Measurements from ENCODE around the gene RHCG.
A peak's percentile ranks its signal among the peaks of the same experiment; 100 is the strongest.
"Not testable (repeated sequence)": the region's sequence is repeated elsewhere in the genome, so short reads cannot be mapped to it uniquely, and the experiment has no call there.

RHCG gene

DNA sequence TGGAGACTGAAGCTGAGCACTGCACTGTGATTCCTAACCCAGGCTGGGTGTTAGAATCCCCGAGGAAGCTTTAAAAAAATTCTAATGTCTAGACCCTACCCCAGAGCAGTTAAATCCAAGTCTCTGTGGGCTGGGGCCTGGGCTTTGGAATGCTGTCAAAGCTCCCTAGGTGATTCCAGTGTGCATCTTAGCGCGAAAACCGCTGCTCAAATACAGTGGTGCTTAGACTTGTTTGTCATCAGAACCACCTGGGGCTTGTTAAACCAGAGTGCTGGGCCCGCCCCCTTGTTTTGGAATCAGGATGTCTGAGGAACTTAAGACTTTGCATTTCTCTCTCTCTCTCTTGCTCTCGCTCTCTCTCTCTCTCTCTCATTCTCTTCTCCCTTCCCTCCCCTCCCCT is 20.7 kb downstream of the RHCG start:
- Mint-ChIP-seq H3K9me3 (no peaks in the 10 kb centered on the region), H3K27me3 (peaks cover 25% of the 10 kb centered on the region), H3K27ac (no peak overlapping the region), H3K4me1 (ENCODE audit: low read depth) (no peaks in the 10 kb centered on the region), H3K4me3 (no peak overlapping the region), H3K36me3 (ENCODE audit: low read depth) (no peaks in the 10 kb centered on the region)
- no peak for DNase-seq

DNA sequence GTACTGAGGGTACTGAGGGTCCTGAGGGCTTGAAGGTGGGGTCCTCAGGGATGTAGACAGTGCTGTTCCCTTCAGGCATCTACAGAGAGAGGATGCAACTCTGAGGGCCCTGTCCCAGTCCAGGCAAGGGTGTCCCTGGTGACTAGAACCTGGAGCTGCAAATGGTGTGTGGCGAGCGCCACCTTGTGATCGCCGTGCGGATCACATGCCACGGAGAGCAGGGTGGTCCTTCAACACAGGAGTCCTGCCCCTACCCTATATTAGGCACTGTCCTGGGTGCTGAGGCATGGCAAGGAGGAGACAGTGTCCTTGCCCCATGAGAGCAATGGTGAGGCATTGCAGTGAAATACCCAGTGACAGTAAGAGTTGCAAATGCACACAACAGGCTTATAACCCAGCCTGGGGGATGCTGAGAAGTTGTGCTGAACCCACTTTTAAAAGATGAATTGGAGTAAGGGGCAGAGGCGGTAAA is 23.6 kb downstream of the RHCG start:
- Mint-ChIP-seq H3K9me3 (no peaks in the 10 kb centered on the region), H3K27me3 (peaks cover 26% of the 10 kb centered on the region), H3K27ac (no peak overlapping the region), H3K4me1 (ENCODE audit: low read depth) (no peaks in the 10 kb centered on the region), H3K36me3 (ENCODE audit: low read depth) (no peaks in the 10 kb centered on the region), H3K4me3 (no peak overlapping the region)
- peak; percentile 52 for DNase-seq

DNA sequence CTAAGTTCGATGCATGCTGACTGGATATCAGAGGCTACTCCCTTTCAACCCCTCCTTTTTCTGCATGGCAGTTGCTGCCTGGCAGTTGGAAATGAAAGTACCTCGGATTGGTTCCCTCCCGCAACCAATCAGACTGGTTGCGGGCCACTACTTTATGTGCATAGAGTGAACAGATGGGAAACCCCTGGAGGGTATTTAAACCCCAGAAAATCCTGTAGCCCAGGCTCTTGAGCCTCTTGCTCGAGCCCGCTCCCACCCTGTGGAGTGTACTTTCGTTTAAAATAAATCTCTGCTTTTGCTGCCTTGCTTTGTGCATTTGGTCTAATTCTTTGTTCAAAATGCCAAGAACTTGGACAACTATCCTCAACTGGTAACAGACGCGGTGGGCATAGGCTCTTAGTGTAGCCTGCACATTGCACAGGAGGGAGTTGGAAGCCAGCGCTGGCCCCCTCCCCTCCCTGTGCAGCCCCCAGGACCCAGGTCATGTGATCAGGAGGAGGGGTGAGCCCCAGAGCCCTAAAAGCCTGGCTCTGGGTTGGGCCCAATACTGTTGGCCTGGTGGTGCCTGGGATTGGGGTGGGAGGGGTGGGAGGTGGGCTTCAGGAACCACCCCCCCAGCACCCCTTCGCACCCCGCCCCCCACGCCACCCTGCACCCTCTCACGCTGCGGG is 26.8 kb downstream of the RHCG start:
- no peaks in the 10 kb centered on the region for H3K36me3 Mint-ChIP-seq (ENCODE audit: low read depth)
- H3K4me1 Mint-ChIP-seq (ENCODE audit: low read depth) = no peaks in the 10 kb centered on the region
- peaks cover 37% of the 10 kb centered on the region for H3K27me3 Mint-ChIP-seq
- no peak overlapping the region for H3K4me3 Mint-ChIP-seq
- DNase-seq = no peak
- no peaks in the 10 kb centered on the region for H3K9me3 Mint-ChIP-seq
- H3K27ac Mint-ChIP-seq = no peak overlapping the region

DNA sequence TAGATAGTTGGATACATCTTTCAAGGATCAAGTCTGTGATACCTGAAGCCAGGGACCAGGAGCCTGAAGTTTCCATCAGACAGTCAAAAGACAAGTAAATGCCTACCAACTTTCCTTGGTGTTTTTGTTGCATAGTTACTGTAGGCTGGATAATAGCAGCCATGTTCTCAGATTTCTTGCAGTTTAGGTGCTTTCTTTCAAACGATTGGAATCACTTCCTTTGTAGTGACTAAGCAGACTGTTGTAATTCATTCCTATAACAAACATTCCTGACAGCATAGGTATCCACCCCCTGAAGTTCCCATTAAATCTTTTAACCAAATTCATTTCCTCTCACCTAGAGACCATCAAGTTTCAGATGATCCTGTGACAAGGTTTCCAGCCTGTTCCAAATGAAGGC is 27.6 kb downstream of the RHCG start:
- H3K4me3 Mint-ChIP-seq = not testable (repeated sequence)

DNA sequence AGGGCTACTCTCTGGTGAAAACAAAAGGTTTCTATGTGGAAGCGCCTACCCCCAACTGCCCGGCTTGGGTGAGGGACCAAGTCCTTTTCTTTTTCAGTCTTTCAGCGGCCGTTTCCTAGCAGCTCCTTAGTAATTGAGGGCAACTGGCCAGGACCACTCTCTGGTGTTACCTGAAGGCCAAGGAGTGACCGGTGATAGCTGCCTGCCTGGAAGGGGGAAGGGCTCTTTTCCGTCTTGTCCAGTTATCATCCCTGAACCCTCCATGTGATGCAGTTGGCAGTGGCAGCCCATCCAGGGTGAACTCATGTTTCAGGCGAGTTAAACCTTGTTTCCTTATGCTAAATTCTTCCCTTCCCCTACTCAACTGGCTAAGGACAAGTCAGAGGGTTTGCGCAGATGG is 33.3 kb downstream of the RHCG start:
- Mint-ChIP-seq H3K27me3 (peaks cover 38% of the 10 kb centered on the region), H3K4me1 (ENCODE audit: low read depth) (no peaks in the 10 kb centered on the region), H3K27ac (no peak overlapping the region), H3K36me3 (ENCODE audit: low read depth) (no peaks in the 10 kb centered on the region), H3K9me3 (no peaks in the 10 kb centered on the region), H3K4me3 (no peak overlapping the region)
- no peak for DNase-seq

More for the DNA sequence above, 27.6 kb downstream of the RHCG start:
- peaks cover 37% of the 10 kb centered on the region for H3K27me3 Mint-ChIP-seq
- H3K4me1 Mint-ChIP-seq (ENCODE audit: low read depth); H3K36me3 Mint-ChIP-seq (ENCODE audit: low read depth); DNase-seq; H3K27ac Mint-ChIP-seq; H3K9me3 Mint-ChIP-seq: not testable (repeated sequence)

DNA sequence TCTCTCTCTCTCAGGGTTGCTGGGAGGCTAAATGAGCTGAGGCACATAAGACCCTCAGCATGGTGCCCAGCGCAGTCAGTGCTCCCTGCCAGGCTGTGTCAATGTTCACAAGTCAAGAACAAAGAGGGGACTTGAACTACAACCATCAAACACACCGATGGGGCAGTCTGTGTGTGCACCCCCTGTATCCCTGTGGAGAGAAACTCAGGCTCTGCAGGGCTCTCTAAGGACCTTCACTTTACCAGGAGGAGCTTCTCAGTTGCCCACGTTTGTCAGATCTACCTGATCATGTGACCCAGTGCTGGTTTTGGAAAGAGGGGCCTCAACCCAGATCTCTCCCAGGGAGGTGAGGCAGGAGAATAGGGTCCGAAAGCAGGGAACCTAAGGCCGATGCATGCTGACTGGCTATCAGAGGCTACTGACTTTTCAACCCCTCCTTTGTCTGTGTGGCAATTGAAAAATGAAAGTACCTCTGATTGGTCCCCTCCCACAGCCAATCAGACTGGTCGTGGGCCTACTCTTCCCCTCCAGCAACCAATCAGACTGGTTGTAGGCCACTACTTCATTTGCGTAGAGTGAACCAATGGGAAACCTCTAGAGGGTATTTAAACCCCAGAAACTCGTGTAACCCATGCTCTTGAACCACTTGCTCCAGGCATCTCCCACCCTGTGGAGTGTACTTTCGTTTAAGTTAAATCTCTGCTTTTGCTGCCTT is 34.0 kb downstream of the RHCG start:
- peaks cover 35% of the 10 kb centered on the region for H3K27me3 Mint-ChIP-seq
- no peak overlapping the region for H3K27ac Mint-ChIP-seq
- H3K4me3 Mint-ChIP-seq = no peak overlapping the region

DNA sequence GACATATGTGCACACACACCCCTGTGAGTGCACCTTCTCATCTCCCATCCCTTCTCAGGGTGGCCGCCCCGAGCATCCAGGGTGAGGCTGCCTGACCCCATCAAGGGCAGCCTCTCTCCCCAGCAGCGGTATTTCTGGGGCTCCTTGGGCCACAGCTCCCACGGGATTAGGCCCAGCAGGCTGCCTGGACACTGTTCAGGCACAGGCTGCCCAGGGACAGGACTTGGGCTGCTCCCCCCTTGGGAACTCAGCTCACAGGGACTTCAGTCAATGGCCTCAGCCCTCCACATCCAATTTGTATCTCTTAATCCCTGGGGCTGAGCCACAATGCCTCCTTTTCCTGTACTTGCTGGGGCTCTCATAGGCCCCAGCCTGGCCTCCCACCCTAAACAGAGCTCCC is 35.0 kb downstream of the RHCG start:
- Mint-ChIP-seq H3K4me3 (no peak overlapping the region), H3K9me3 (no peaks in the 10 kb centered on the region), H3K27me3 (peaks cover 30% of the 10 kb centered on the region), H3K27ac (no peak overlapping the region), H3K36me3 (ENCODE audit: low read depth) (no peaks in the 10 kb centered on the region), H3K4me1 (ENCODE audit: low read depth) (no peaks in the 10 kb centered on the region)
- DNase-seq = no peak

More for the DNA sequence above, 34.0 kb downstream of the RHCG start:
- Mint-ChIP-seq H3K36me3 (ENCODE audit: low read depth) (no peaks in the 10 kb centered on the region), H3K4me1 (ENCODE audit: low read depth) (no peaks in the 10 kb centered on the region), H3K9me3 (no peaks in the 10 kb centered on the region)
- no peak for DNase-seq

DNA sequence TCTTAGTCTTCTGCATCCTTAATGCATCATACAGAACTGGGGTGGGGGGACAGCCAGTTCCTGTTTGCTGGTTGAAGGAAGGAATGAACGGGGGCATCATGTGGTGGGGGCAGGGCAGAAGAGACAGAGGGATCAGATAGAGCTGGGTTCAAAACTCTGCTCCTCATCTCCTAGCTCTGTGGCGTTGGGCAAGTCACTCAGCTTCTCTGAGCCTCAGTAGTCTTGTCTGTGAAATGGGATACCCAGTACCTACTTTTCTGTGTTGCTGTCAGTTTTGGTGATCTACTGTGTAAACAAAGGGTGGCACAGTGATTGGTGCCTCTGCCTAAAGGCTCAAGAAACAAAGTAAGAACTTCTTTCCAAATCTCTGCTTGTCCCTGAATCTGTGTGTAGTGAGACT is 36.3 kb downstream of the RHCG start:
- no peak overlapping the region for H3K27ac Mint-ChIP-seq
- H3K27me3 Mint-ChIP-seq = peaks cover 27% of the 10 kb centered on the region
- H3K4me3 Mint-ChIP-seq = no peak overlapping the region

DNA sequence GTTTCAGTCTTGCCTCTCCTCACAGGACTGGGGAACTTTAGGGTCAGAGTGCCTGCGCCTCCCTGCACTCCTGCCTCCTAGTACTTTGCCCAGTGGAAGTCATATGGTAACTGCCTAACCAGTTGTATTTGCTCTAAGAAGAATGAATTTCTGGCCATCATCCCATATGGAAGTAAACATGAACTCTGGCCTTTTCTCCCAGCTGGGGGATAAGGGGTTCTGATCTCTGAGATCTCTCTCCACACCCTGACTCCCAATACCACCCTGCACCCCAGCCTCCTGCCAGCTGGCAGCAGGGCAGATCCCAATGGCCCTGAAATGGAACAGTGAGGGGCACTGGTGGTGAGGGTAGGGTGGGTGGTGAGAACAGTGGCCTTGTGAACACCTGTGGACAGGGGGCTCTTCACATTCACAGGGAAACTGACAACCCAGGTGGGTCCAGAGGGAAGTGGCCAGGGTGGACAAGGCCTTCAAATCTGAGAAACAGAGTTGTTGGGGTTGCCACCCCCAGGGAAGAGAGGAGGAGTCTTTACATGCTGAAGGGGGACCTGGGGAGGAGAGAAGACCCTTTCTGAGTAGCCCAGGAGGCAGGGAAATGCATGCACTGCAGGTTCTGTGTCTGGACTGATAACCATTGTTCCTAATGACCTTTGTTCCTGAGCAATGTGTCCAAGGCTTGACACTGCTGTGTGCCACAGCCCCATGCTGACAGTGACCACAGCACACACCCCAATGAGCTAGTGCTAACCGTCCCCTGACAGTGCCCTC is 36.9 kb downstream of the RHCG start:
- Mint-ChIP-seq H3K27me3 (peaks cover 27% of the 10 kb centered on the region), H3K4me3 (no peak overlapping the region), H3K9me3 (no peaks in the 10 kb centered on the region), H3K36me3 (ENCODE audit: low read depth) (no peaks in the 10 kb centered on the region), H3K27ac (no peak overlapping the region), H3K4me1 (ENCODE audit: low read depth) (no peaks in the 10 kb centered on the region)
- no peak for DNase-seq

More for the DNA sequence above, 36.3 kb downstream of the RHCG start:
- Mint-ChIP-seq H3K9me3 (no peaks in the 10 kb centered on the region), H3K36me3 (ENCODE audit: low read depth) (no peaks in the 10 kb centered on the region), H3K4me1 (ENCODE audit: low read depth) (no peaks in the 10 kb centered on the region)
- DNase-seq = no peak

DNA sequence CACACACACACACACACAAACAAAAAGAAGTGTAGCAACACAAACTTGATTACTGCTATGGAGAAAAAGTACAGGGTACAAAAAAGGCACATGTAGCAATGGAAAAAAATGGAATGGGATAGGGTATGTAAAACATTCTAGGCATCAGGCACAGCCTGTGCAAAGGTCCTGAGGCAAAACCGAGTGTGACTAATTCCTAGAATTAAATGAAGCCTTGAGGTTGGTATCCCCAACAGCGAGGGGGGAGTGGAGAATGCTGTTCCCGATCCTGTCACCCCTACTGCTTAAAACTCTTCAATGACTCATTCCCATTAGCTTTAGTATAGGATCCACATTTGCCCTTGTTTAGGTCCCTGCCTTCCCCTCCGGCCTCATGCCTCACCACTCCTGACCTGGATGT is 37.9 kb downstream of the RHCG start:
- H3K27me3 Mint-ChIP-seq = peaks cover 27% of the 10 kb centered on the region

DNA sequence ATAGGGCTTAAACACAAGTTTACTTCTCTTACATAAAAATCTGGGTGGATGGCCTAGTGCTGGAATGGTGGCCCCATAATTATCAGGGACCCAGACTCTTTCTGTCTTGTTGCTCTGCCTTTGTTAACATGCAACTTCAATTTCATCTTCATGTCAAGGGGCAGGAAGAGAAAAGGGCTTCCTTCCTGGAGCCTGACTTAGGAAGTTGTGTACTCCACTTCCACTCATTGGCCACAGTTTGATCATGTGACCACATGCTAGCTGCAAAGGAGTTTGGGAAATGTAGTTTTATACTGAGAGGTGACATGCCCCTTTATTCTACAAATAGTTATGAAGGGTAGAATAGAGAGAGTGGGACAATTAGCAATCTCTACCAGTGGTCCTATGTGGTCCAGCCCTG is 39.3 kb downstream of the RHCG start:
- Mint-ChIP-seq H3K36me3 (ENCODE audit: low read depth) (no peaks in the 10 kb centered on the region), H3K27ac (no peak overlapping the region), H3K4me3 (no peak overlapping the region), H3K9me3 (no peaks in the 10 kb centered on the region), H3K4me1 (ENCODE audit: low read depth) (no peaks in the 10 kb centered on the region), H3K27me3 (peaks cover 22% of the 10 kb centered on the region)
- DNase-seq = no peak

More for the DNA sequence above, 37.9 kb downstream of the RHCG start:
- Mint-ChIP-seq H3K36me3 (ENCODE audit: low read depth) (no peaks in the 10 kb centered on the region), H3K27ac (no peak overlapping the region), H3K4me1 (ENCODE audit: low read depth) (no peaks in the 10 kb centered on the region), H3K4me3 (no peak overlapping the region), H3K9me3 (no peaks in the 10 kb centered on the region)
- no peak for DNase-seq

DNA sequence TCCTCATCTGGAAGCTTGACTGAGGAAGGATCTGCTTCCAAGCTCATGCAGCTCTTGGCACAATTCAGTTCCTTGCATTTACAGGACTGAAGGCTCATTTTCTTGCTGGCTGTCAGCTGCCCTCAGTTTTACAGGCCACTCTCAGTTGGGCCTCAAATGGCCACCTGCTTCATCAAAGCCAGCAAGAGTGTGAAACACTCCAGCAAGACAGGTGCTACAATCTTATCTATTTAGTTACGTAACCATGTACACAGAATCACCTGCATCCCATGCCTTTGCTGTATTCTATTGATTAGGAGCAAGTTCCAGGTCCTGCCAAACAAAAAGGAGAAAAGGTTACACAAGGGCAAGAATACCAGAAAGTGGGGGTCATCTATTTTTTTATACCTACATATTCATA is 40.8 kb downstream of the RHCG start:
- Mint-ChIP-seq H3K9me3 (no peaks in the 10 kb centered on the region), H3K4me3 (no peak overlapping the region), H3K27me3 (peaks cover 25% of the 10 kb centered on the region), H3K27ac (no peak overlapping the region), H3K36me3 (ENCODE audit: low read depth) (no peaks in the 10 kb centered on the region), H3K4me1 (ENCODE audit: low read depth) (no peaks in the 10 kb centered on the region)
- no peak for DNase-seq

DNA sequence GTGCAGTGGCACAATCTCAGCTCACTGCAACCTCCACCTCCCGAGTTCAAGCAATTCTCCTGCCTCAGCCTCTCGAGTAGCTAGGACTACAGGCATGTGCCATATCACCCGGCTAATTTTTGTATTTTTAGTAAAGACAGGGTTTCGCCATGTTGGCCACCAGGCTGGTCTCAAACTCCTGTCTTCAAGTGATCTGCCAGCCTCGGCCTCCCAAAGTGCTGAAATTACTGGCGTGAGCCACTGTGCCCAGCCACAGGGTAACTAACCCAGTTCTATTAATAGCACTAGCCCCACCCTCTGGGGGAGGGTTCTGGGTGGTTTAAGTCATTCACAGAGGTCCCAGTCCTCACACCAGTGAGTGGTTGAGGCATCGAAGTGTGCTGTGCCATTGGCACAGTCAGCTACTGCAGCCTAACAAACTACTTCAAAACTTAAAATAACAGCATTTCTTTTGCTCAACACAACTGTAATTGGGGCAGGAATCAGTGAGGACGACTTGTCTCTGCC is 44.0 kb downstream of the RHCG start:
- H3K36me3 Mint-ChIP-seq (ENCODE audit: low read depth) = no peaks in the 10 kb centered on the region
- no peak for DNase-seq
- H3K27me3 Mint-ChIP-seq = peaks cover 37% of the 10 kb centered on the region
- no peaks in the 10 kb centered on the region for H3K9me3 Mint-ChIP-seq
- H3K27ac Mint-ChIP-seq = no peak overlapping the region
- no peak overlapping the region for H3K4me3 Mint-ChIP-seq
- no peaks in the 10 kb centered on the region for H3K4me1 Mint-ChIP-seq (ENCODE audit: low read depth)

DNA sequence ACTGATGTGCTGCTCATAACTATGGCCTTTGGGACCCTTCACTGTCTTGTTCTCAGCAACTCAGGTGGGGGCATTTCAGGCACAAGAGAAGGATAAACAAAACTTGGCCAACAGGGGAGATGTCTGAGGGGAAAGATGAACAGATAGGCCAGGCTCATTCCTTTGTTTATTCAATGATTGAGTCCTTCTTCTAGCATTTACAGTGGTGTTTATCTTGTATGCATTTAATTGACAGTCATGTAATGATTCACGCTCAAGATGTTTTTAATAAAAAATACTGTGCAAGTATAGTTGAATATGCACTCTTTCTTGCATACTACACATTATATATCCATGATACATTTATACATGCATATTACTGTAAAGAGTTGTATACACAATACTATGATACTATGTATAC is 44.5 kb downstream of the RHCG start:
- H3K36me3 Mint-ChIP-seq (ENCODE audit: low read depth) = no peaks in the 10 kb centered on the region
- H3K4me1 Mint-ChIP-seq (ENCODE audit: low read depth) = no peaks in the 10 kb centered on the region
- no peak for DNase-seq
- H3K27me3 Mint-ChIP-seq = peaks cover 39% of the 10 kb centered on the region
- H3K27ac Mint-ChIP-seq = no peak overlapping the region
- no peak overlapping the region for H3K4me3 Mint-ChIP-seq
- no peaks in the 10 kb centered on the region for H3K9me3 Mint-ChIP-seq

Measured in activated T-cell treated with anti-CD3 and anti-CD28 coated beads, Interleukin-2, amount 50 U/mL, for 24 hours (primary cell).